DOHH2 (cell line): ENCODE data around the gene XPOT.

Experiments
- H3F3A ChIP-seq: fragments of 200-600 bp; sonication (generic), shearing (Covaris generic); 2 replicates; pipeline ENCODE4 v1.6.0; 2016; ENCODE audit warnings: antibody characterized with exemption, mild to moderate bottlenecking; ENCODE audit not compliant: control insufficient read depth, insufficient read depth
- H3K27ac ChIP-seq: fragments of 200-600 bp; sonication (generic); 2 replicates; pipeline ENCODE4 v1.5.1; 2014; ENCODE audit warnings: low read depth, mild to moderate bottlenecking, low read length, moderate library complexity
- H3K27me3 ChIP-seq: fragments of 200-600 bp; sonication (generic); 2 replicates; pipeline ENCODE4 v1.6.1; 2014; ENCODE audit warnings: mild to moderate bottlenecking, low read length, mixed read lengths; ENCODE audit not compliant: control insufficient read depth
- H3K36me3 ChIP-seq: fragments of 200-600 bp; sonication (generic); 2 replicates; pipeline ENCODE4 v1.6.1; 2014; ENCODE audit warnings: mild to moderate bottlenecking, low read length, moderate library complexity, mixed read lengths; ENCODE audit not compliant: control insufficient read depth
- H3K4me1 ChIP-seq: fragments of 200-600 bp; sonication (generic); 2 replicates; pipeline ENCODE4 v1.6.1; 2014; ENCODE audit warnings: mild to moderate bottlenecking, low read length, mixed read lengths; ENCODE audit not compliant: control insufficient read depth
- H3K4me2 ChIP-seq: fragments of 200-600 bp; sonication (generic); 2 replicates; pipeline ENCODE4 v1.6.0; 2014; ENCODE audit warnings: mild to moderate bottlenecking, low read length, moderate library complexity
- H3K4me3 ChIP-seq: fragments of 200-600 bp; sonication (generic); 2 replicates; pipeline ENCODE4 v1.5.1; 2014; ENCODE audit warnings: mild to moderate bottlenecking, low read length, mixed read lengths
- H3K79me2 ChIP-seq: fragments of 200-600 bp; sonication (generic); 2 replicates; pipeline ENCODE4 v1.6.1; 2014; ENCODE audit warnings: mild to moderate bottlenecking, low read length, mixed read lengths; ENCODE audit not compliant: control insufficient read depth
- H3K9me2 ChIP-seq: fragments of 200-600 bp; sonication (generic); replicated peaks from 2 replicates; pipeline ENCODE4 v1.6.1; 2014; ENCODE audit warnings: mild to moderate bottlenecking, low read length, mixed read lengths; ENCODE audit not compliant: control insufficient read depth
- H3K9me3 ChIP-seq: fragments of 200-600 bp; sonication (generic); 2 replicates; pipeline ENCODE4 v1.6.1; 2014; ENCODE audit warnings: antibody characterized with exemption, low read length, mixed read lengths; ENCODE audit not compliant: control insufficient read depth, insufficient read depth
- H4K20me1 ChIP-seq: fragments of 200-600 bp; sonication (generic); 2 replicates; pipeline ENCODE4 v1.6.0; 2014; ENCODE audit warnings: low read depth, mild to moderate bottlenecking, antibody characterized with exemption, low read length, moderate library complexity; ENCODE audit not compliant: control insufficient read depth, insufficient read depth
- CTCF ChIP-seq: fragments of 200-600 bp; sonication (generic); IDR thresholded peaks from one replicate; pipeline ENCODE4 v1.5.1; 2014; ENCODE audit warnings: antibody characterized with exemption, mild to moderate bottlenecking, low read depth, low read length; ENCODE audit not compliant: poor library complexity, severe bottlenecking
- EZH2phosphoT487 ChIP-seq: fragments of 200-600 bp; sonication (generic); IDR thresholded peaks from 2 replicates; pipeline ENCODE4 v1.6.1; 2017; ENCODE audit warnings: borderline replicate concordance, mild to moderate bottlenecking, antibody characterized with exemption, low read length, moderate library complexity, mixed read lengths

The XPOT gene

GRCh38 chr12:64445490-64445889, 41.3 kb downstream of the XPOT start:
- H3K4me3 ChIP-seq, result no peak overlapping the region
- H3K36me3 ChIP-seq, result peaks cover 83% of the 10 kb centered on the region
- peaks cover 7% of the 10 kb centered on the region for H3K4me1 ChIP-seq
- no peaks in the 10 kb centered on the region for H3K9me3 ChIP-seq
- H4K20me1 ChIP-seq, result no peaks in the 10 kb centered on the region
- no peak for TF ChIP-seq CTCF
- TF ChIP-seq EZH2phosphoT487, result no peak
- peaks cover 29% of the 10 kb centered on the region for H3F3A ChIP-seq
- H3K9me2 ChIP-seq, result no peaks in the 10 kb centered on the region
- no peak overlapping the region for H3K27ac ChIP-seq
- no peaks in the 10 kb centered on the region for H3K27me3 ChIP-seq
- H3K79me2 ChIP-seq, result peaks cover 10% of the 10 kb centered on the region
- no peak overlapping the region for H3K4me2 ChIP-seq

- H3K79me2 ChIP-seq, result peaks cover 15% of the 10 kb centered on the region
- peaks cover 12% of the 10 kb centered on the region for H3K4me1 ChIP-seq
- H3K36me3 ChIP-seq, result peaks cover 75% of the 10 kb centered on the region
- H3K27ac ChIP-seq, result no peak overlapping the region
- TF ChIP-seq CTCF, result no peak
- TF ChIP-seq EZH2phosphoT487, result no peak
- no peaks in the 10 kb centered on the region for H3K9me3 ChIP-seq
- no peaks in the 10 kb centered on the region for H3K27me3 ChIP-seq
- H3F3A ChIP-seq, result peaks cover 37% of the 10 kb centered on the region
- H3K4me2 ChIP-seq, result no peak overlapping the region
- H3K9me2 ChIP-seq, result no peaks in the 10 kb centered on the region
- no peaks in the 10 kb centered on the region for H4K20me1 ChIP-seq
- H3K4me3 ChIP-seq, result no peak overlapping the region
Measured at GRCh38 chr12:64446295-64446694, 42.1 kb downstream of the XPOT start.

GRCh38 chr12:64450057-64450640, 46.0 kb downstream of the XPOT start:
- peak overlapping the region; percentile 64 for H3K27ac ChIP-seq
- H3K36me3 ChIP-seq, result peaks cover 64% of the 10 kb centered on the region
- peaks cover 7% of the 10 kb centered on the region for H4K20me1 ChIP-seq
- no peaks in the 10 kb centered on the region for H3K9me2 ChIP-seq
- H3K4me3 ChIP-seq, result peak overlapping the region; percentile 98
- TF ChIP-seq EZH2phosphoT487 (no peak), CTCF (no peak)
- H3F3A ChIP-seq, result peaks cover 36% of the 10 kb centered on the region
- H3K4me1 ChIP-seq, result peaks cover 22% of the 10 kb centered on the region
- no peaks in the 10 kb centered on the region for H3K27me3 ChIP-seq
- H3K4me2 ChIP-seq, result peak overlapping the region; percentile 71
- H3K79me2 ChIP-seq, result peaks cover 54% of the 10 kb centered on the region
- H3K9me3 ChIP-seq, result no peaks in the 10 kb centered on the region
